ENCODE results near the gene UVSSA. TPM values are rescaled to one million over a fixed set of nuclear protein-coding genes. Genes with fewer than 3 reads are reported as not detected.

Gene UVSSA
- total and polyA plus RNA-seq, 9 of the 15 experiments (the other 6 are each of a cell fraction or from before 2014, with no cell fraction given), result 0.21 to 14.6 (median 3.3) TPM

DNA sequence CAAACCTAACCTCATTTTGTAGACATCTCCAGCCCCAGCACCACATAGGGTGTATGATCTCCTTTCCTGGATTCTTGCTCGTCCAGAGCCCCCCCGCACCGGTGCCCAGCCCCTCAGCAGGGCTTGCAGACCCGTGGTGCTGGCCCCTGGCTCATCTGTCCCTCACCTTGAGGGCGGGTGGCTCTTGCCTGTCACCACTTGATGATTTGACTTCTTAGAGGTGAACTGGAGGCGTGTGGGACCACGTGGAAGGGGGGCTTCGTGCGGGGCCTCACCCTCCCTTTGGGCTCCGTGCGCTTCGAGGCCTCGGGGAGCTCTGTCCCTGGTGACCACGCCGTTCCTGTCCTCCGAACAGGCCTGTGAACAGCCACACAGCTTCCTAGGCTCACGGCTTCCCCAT, 15.5 kb downstream of the UVSSA start:
- POLR2A ChIA-PET, result interaction anchor here (0.9 kb wide), 1 partner anchor 11 kb away, joined by 3 read pairs; no protein-coding TSS in a partner anchor
- Histone ChIP-seq H3K4me1 (replicated peaks in 1 of 2; ENCODE audit: control insufficient read depth in 2 of 2, insufficient read depth in 2 of 2, low read length in 2 of 2) (peaks cover 0 to 33% of the 10 kb centered on the region in 2 experiments; a peak in 2 of 5 replicates), H4K20me1 (replicated peaks; ENCODE audit: control insufficient read depth, insufficient read depth, low read length) (no peaks in the 10 kb centered on the region), H3K9me1 (ENCODE audit: control insufficient read depth, insufficient read depth, low read length) (peaks cover 5% of the 10 kb centered on the region), H3K36me3 (ENCODE audit: control insufficient read depth, insufficient read depth, low read length) (peaks cover under 1% of the 10 kb centered on the region; the same call in 1 of the 3 replicates), H3K27me3 (ENCODE audit: control insufficient read depth in 2 of 2, insufficient read depth in 2 of 2, low read length in 2 of 2) (no peaks in the 10 kb centered on the region), H3K4me2 (ENCODE audit: insufficient read depth, low read length) (no peak overlapping the region), H3K9me3 (replicated peaks; ENCODE audit: control insufficient read depth, insufficient read depth, low read depth, low read length) (no peaks in the 10 kb centered on the region), H3K9ac (ENCODE audit: insufficient read depth in 1 of 2, low read depth in 2 of 2, low read length in 2 of 2) (no peak overlapping the region; a peak in 1 of 4 replicates), H3K79me2 (ENCODE audit: control insufficient read depth, insufficient read depth, low read length) (no peaks in the 10 kb centered on the region), H3K4me3 (no peak overlapping the region), H2AFZ (ENCODE audit: low read depth, low read length) (no peak overlapping the region), H3K27ac (ENCODE audit: extremely low read depth, low read depth, low read length) (no peak overlapping the region)
- 75% methylated on average over 10 of the region's 17 CpGs for WGBS (ENCODE audit: insufficient coverage, low coverage, missing lambda C conversion rate)
- intact Hi-C loops (cut with micrococcal nuclease), result no loop called here
- in situ Hi-C loops (cut with MboI), result no loop called here
- TF ChIP-seq NR2F6 (CRISPR knock-in tag; IDR thresholded peaks at IDR 0.05) (no peak), MTF1 (CRISPR knock-in tag; IDR thresholded peaks at IDR 0.05; ENCODE audit: borderline replicate concordance) (no peak), ELK3 (CRISPR knock-in tag; IDR thresholded peaks at IDR 0.05) (no peak), CREB3 (tag; conservative IDR thresholded peaks at IDR 0.05; ENCODE audit: low read depth) (no peak), U2AF2 (optimal IDR thresholded peaks at IDR 0.05; ENCODE audit: low read depth, low read length) (no peak), ZBED1 (IDR thresholded peaks at IDR 0.05) (no peak), SAFB (IDR thresholded peaks at IDR 0.05; ENCODE audit: borderline replicate concordance, low read depth, low read length) (no peak), XRCC3 (IDR thresholded peaks at IDR 0.05) (no peak), POLR3G (IDR thresholded peaks at IDR 0.05; ENCODE audit: extremely low read depth, insufficient read length, insufficient replicate concordance) (no peak), GTF2A2 (tag; IDR thresholded peaks at IDR 0.05) (no peak), ZBTB26 (CRISPR knock-in tag; IDR thresholded peaks at IDR 0.05) (no peak), VEZF1 (CRISPR knock-in tag; IDR thresholded peaks at IDR 0.05) (no peak), GABPB1 (CRISPR knock-in tag; IDR thresholded peaks at IDR 0.05) (no peak)
- ATAC-seq (no peak), DNase-seq (ENCODE audit: extremely low read depth in 1 of 4, low spot score in 3 of 4) (no peak), FAIRE-seq (no peak)
- no TSS peak for BruUV-seq (replicated peaks)
- CTCF ChIA-PET (ENCODE audit: low intra/inter-chr PET ratio), result no interaction called here

All from K562 (cell line).